ENCODE measurements around the gene SFSWAP. TPM values are rescaled to one million over a fixed set of nuclear protein-coding genes. Genes with fewer than 3 reads are reported as not detected.

SFSWAP gene
- polyA plus RNA-seq, 2 donors: 20.8 to 27.9 TPM

- peaks cover 0 to 7% of the 10 kb centered on the region in 2 donors for H3K4me1 ChIP-seq (ENCODE audit: control insufficient read depth in 2 of 2, insufficient read depth in 2 of 2, low read length in 1 of 2)
- H3K27me3 ChIP-seq (ENCODE audit: control insufficient read depth in 1 of 2, insufficient read depth in 2 of 2, low read length in 2 of 2): no peaks in the 10 kb centered on the region
- WGBS, 2 donors: 59 to 62% methylated on average over 26 of the region's 26 CpGs
- H3K27ac ChIP-seq (ENCODE audit: low read depth in 2 of 2, low read length in 1 of 2): no peak overlapping the region
- H3K36me3 ChIP-seq (ENCODE audit: control insufficient read depth in 2 of 2, insufficient read depth in 2 of 2, low read length in 1 of 2): no peaks in the 10 kb centered on the region
- H3K4me3 ChIP-seq (ENCODE audit: low read depth in 1 of 2, low read length in 2 of 2): no peak overlapping the region
- H3K9me3 ChIP-seq (ENCODE audit: control insufficient read depth in 2 of 2, insufficient read depth in 1 of 2, low read depth in 1 of 2, low read length in 1 of 2): no peaks in the 10 kb centered on the region
Observed at GRCh38 chr12:131684015-131684725, 26.7 kb upstream of the SFSWAP start.

DNA sequence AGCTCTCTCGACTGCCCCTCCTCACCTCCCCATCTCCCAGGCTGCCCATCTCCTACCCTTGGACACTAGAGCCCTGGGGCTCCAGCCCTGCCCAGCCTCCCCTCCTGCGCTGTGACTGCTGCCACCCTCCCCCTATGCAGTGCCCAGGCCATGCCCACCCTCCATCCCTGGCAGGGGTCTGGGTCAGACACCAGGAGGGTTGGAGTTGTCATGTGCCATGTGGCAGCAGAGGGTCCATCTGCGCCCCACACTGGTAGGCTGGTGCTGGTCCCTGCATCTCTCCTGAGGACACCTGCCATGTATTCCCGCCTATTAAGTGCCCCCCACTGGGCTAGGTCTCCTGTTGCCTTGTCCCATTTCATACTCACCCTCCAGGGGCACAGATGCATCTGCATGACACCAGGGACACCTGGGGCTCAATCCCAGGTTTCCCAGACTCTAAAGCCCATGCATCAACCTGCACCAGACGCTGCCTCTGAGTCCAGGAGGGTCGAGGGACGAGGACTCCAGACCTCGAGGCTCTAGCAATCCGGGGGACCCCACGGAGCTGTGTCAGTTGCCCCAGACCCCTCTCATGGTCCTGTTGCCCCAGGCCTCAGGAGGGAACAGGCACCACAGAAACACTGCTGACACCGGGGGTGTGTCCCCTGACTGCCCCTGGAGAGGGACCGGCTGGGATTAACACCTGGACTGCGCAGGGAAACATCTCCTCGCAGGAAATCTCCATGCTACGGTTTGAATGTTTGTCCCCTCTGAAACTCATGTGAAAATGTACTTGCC is 23.4 kb upstream of the SFSWAP start:
- H3K27me3 ChIP-seq (ENCODE audit: control insufficient read depth in 1 of 2, insufficient read depth in 2 of 2, low read length in 2 of 2): peaks cover 0 to 5% of the 10 kb centered on the region in 2 donors
- 77 to 83% methylated on average over 15 of the region's 15 CpGs for WGBS, 2 donors
- H3K27ac ChIP-seq (ENCODE audit: low read depth in 2 of 2, low read length in 1 of 2): no peak overlapping the region
- H3K4me1 ChIP-seq (ENCODE audit: control insufficient read depth in 2 of 2, insufficient read depth in 2 of 2, low read length in 1 of 2): peaks cover 0 to 2% of the 10 kb centered on the region in 2 donors
- H3K36me3 ChIP-seq (ENCODE audit: control insufficient read depth in 2 of 2, insufficient read depth in 2 of 2, low read length in 1 of 2): no peaks in the 10 kb centered on the region
- H3K9me3 ChIP-seq (ENCODE audit: control insufficient read depth in 2 of 2, insufficient read depth in 1 of 2, low read depth in 1 of 2, low read length in 1 of 2): no peaks in the 10 kb centered on the region
- no peak overlapping the region for H3K4me3 ChIP-seq (ENCODE audit: low read depth in 1 of 2, low read length in 2 of 2)

- H3K4me1 ChIP-seq (ENCODE audit: control insufficient read depth in 2 of 2, insufficient read depth in 2 of 2, low read length in 1 of 2): no peaks in the 10 kb centered on the region
- H3K9me3 ChIP-seq (ENCODE audit: control insufficient read depth in 2 of 2, insufficient read depth in 1 of 2, low read depth in 1 of 2, low read length in 1 of 2): no peaks in the 10 kb centered on the region
- H3K4me3 ChIP-seq (ENCODE audit: low read depth in 1 of 2, low read length in 2 of 2): no peak overlapping the region
- 81 to 82% methylated on average over 3 of the region's 3 CpGs for WGBS, 2 donors
- H3K27ac ChIP-seq (ENCODE audit: low read depth in 2 of 2, low read length in 1 of 2): no peak overlapping the region
- no peaks in the 10 kb centered on the region for H3K36me3 ChIP-seq (ENCODE audit: control insufficient read depth in 2 of 2, insufficient read depth in 2 of 2, low read length in 1 of 2)
- peaks cover 0 to 5% of the 10 kb centered on the region in 2 donors for H3K27me3 ChIP-seq (ENCODE audit: control insufficient read depth in 1 of 2, insufficient read depth in 2 of 2, low read length in 2 of 2)
Observed at GRCh38 chr12:131688131-131688844, 22.6 kb upstream of the SFSWAP start.

DNA sequence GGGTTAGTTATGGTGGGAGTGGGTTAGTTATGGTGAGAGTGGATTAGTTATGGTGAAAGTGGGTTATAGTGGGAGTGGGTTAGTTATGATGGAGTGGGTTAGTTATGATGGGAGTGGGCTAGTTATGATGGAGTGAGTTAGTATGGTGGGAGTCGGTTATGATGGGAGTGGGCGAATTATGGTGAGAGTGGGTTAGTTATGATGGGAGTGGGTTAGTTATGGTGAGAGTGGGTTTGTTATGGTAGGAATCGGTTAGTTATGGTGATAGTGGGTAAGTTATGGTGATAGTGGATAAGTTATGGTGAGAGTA is 22.1 kb upstream of the SFSWAP start:
- Histone ChIP-seq H3K36me3 (ENCODE audit: control insufficient read depth in 2 of 2, insufficient read depth in 2 of 2, low read length in 1 of 2) (no peaks in the 10 kb centered on the region), H3K27ac (ENCODE audit: low read depth in 2 of 2, low read length in 1 of 2) (no peak overlapping the region), H3K9me3 (ENCODE audit: control insufficient read depth in 2 of 2, insufficient read depth in 1 of 2, low read depth in 1 of 2, low read length in 1 of 2) (no peaks in the 10 kb centered on the region), H3K27me3 (ENCODE audit: control insufficient read depth in 1 of 2, insufficient read depth in 2 of 2, low read length in 2 of 2) (peaks cover 0 to 5% of the 10 kb centered on the region in 2 donors), H3K4me1 (ENCODE audit: control insufficient read depth in 2 of 2, insufficient read depth in 2 of 2, low read length in 1 of 2) (no peaks in the 10 kb centered on the region), H3K4me3 (ENCODE audit: low read depth in 1 of 2, low read length in 2 of 2) (no peak overlapping the region)
- WGBS, 2 donors: 89% methylated on average over 3 of the region's 3 CpGs

- H3K4me3 ChIP-seq (ENCODE audit: low read depth in 1 of 2, low read length in 2 of 2): no peak overlapping the region
- whole genome bisulfite sequencing, 2 donors: 79 to 80% methylated on average over 10 of the region's 10 CpGs
- peaks cover 0 to 5% of the 10 kb centered on the region in 2 donors for H3K27me3 ChIP-seq (ENCODE audit: control insufficient read depth in 1 of 2, insufficient read depth in 2 of 2, low read length in 2 of 2)
- no peak overlapping the region for H3K27ac ChIP-seq (ENCODE audit: low read depth in 2 of 2, low read length in 1 of 2)
- no peaks in the 10 kb centered on the region for H3K9me3 ChIP-seq (ENCODE audit: control insufficient read depth in 2 of 2, insufficient read depth in 1 of 2, low read depth in 1 of 2, low read length in 1 of 2)
- H3K4me1 ChIP-seq (ENCODE audit: control insufficient read depth in 2 of 2, insufficient read depth in 2 of 2, low read length in 1 of 2): no peaks in the 10 kb centered on the region
- no peaks in the 10 kb centered on the region for H3K36me3 ChIP-seq (ENCODE audit: control insufficient read depth in 2 of 2, insufficient read depth in 2 of 2, low read length in 1 of 2)
Observed at GRCh38 chr12:131690320-131690719, 20.6 kb upstream of the SFSWAP start.

- H3K4me3 ChIP-seq (ENCODE audit: low read depth in 1 of 2, low read length in 2 of 2): no peak overlapping the region
- H3K4me1 ChIP-seq (ENCODE audit: control insufficient read depth in 2 of 2, insufficient read depth in 2 of 2, low read length in 1 of 2): no peaks in the 10 kb centered on the region
- no peak overlapping the region for H3K27ac ChIP-seq (ENCODE audit: low read depth in 2 of 2, low read length in 1 of 2)
- no peaks in the 10 kb centered on the region for H3K36me3 ChIP-seq (ENCODE audit: control insufficient read depth in 2 of 2, insufficient read depth in 2 of 2, low read length in 1 of 2)
- peaks cover 0 to 5% of the 10 kb centered on the region in 2 donors for H3K27me3 ChIP-seq (ENCODE audit: control insufficient read depth in 1 of 2, insufficient read depth in 2 of 2, low read length in 2 of 2)
- WGBS, 2 donors: 75 to 83% methylated on average over 19 of the region's 19 CpGs
- no peaks in the 10 kb centered on the region for H3K9me3 ChIP-seq (ENCODE audit: control insufficient read depth in 2 of 2, insufficient read depth in 1 of 2, low read depth in 1 of 2, low read length in 1 of 2)
Observed at GRCh38 chr12:131692431-131692830, 18.5 kb upstream of the SFSWAP start.

GRCh38 chr12:131693149-131693548 is 17.7 kb upstream of the SFSWAP start:
- H3K27me3 ChIP-seq (ENCODE audit: control insufficient read depth in 1 of 2, insufficient read depth in 2 of 2, low read length in 2 of 2): peaks cover 0 to 5% of the 10 kb centered on the region in 2 donors
- no peaks in the 10 kb centered on the region for H3K36me3 ChIP-seq (ENCODE audit: control insufficient read depth in 2 of 2, insufficient read depth in 2 of 2, low read length in 1 of 2)
- 67 to 71% methylated on average over 10 of the region's 10 CpGs for WGBS, 2 donors
- H3K4me1 ChIP-seq (ENCODE audit: control insufficient read depth in 2 of 2, insufficient read depth in 2 of 2, low read length in 1 of 2): no peaks in the 10 kb centered on the region
- H3K27ac ChIP-seq (ENCODE audit: low read depth in 2 of 2, low read length in 1 of 2): no peak overlapping the region
- no peaks in the 10 kb centered on the region for H3K9me3 ChIP-seq (ENCODE audit: control insufficient read depth in 2 of 2, insufficient read depth in 1 of 2, low read depth in 1 of 2, low read length in 1 of 2)
- H3K4me3 ChIP-seq (ENCODE audit: low read depth in 1 of 2, low read length in 2 of 2): no peak overlapping the region

GRCh38 chr12:131694116-131694838 is 16.6 kb upstream of the SFSWAP start:
- Histone ChIP-seq H3K27ac (ENCODE audit: low read depth in 2 of 2, low read length in 1 of 2) (no peak overlapping the region), H3K4me3 (ENCODE audit: low read depth in 1 of 2, low read length in 2 of 2) (no peak overlapping the region), H3K9me3 (ENCODE audit: control insufficient read depth in 2 of 2, insufficient read depth in 1 of 2, low read depth in 1 of 2, low read length in 1 of 2) (no peaks in the 10 kb centered on the region), H3K4me1 (ENCODE audit: control insufficient read depth in 2 of 2, insufficient read depth in 2 of 2, low read length in 1 of 2) (no peaks in the 10 kb centered on the region), H3K27me3 (ENCODE audit: control insufficient read depth in 1 of 2, insufficient read depth in 2 of 2, low read length in 2 of 2) (peaks cover 0 to 5% of the 10 kb centered on the region in 2 donors), H3K36me3 (ENCODE audit: control insufficient read depth in 2 of 2, insufficient read depth in 2 of 2, low read length in 1 of 2) (no peaks in the 10 kb centered on the region)
- WGBS, 2 donors: 74 to 78% methylated on average over 11 of the region's 11 CpGs

- no peaks in the 10 kb centered on the region for H3K9me3 ChIP-seq (ENCODE audit: control insufficient read depth in 2 of 2, insufficient read depth in 1 of 2, low read depth in 1 of 2, low read length in 1 of 2)
- no peaks in the 10 kb centered on the region for H3K4me1 ChIP-seq (ENCODE audit: control insufficient read depth in 2 of 2, insufficient read depth in 2 of 2, low read length in 1 of 2)
- 87 to 88% methylated on average over 16 of the region's 16 CpGs for WGBS, 2 donors
- H3K36me3 ChIP-seq (ENCODE audit: control insufficient read depth in 2 of 2, insufficient read depth in 2 of 2, low read length in 1 of 2): no peaks in the 10 kb centered on the region
- H3K4me3 ChIP-seq (ENCODE audit: low read depth in 1 of 2, low read length in 2 of 2): no peak overlapping the region
- H3K27ac ChIP-seq (ENCODE audit: low read depth in 2 of 2, low read length in 1 of 2): no peak overlapping the region
- H3K27me3 ChIP-seq (ENCODE audit: control insufficient read depth in 1 of 2, insufficient read depth in 2 of 2, low read length in 2 of 2): peaks cover 0 to 3% of the 10 kb centered on the region in 2 donors
Observed at GRCh38 chr12:131695968-131696367, 14.9 kb upstream of the SFSWAP start.

All from esophagus (tissue), 2 donors.